Neural cell (in vitro differentiated cells): Measurements from ENCODE around the gene ADAD2. TPM values are rescaled to one million over a fixed set of nuclear protein-coding genes. Genes with fewer than 3 reads are reported as not detected.

ENCODE experiments used
- H2AFZ ChIP-seq: fragments of 200-600, 300-800 bp; sonication (generic), shearing (Covaris generic); 2 replicates; pipeline ENCODE4 v1.6.0; 2014; ENCODE audit warnings: low read depth, mild to moderate bottlenecking, antibody characterized with exemption, low read length, moderate library complexity
- H3F3A ChIP-seq: fragments of 200-600 bp; shearing (Covaris generic); 2 replicates; pipeline ENCODE4 v1.6.1; 2016; ENCODE audit warnings: mild to moderate bottlenecking, moderate library complexity, mixed read lengths, antibody characterized with exemption, low read length; ENCODE audit not compliant: insufficient read depth, poor library complexity, severe bottlenecking
- H3K27ac ChIP-seq: fragments of 200-600, 300-800 bp; sonication (generic), shearing (Covaris generic); 2 replicates; pipeline ENCODE4 v1.5.1; 2014; ENCODE audit warnings: mild to moderate bottlenecking, low read length, moderate library complexity
- H3K27me3 ChIP-seq: fragments of 300-800, 200-600 bp; sonication (generic), shearing (Covaris generic); 2 replicates; pipeline ENCODE4 v1.6.0; 2014; ENCODE audit warnings: mild to moderate bottlenecking, low read depth, low read length, moderate library complexity; ENCODE audit not compliant: insufficient read depth
- H3K36me3 ChIP-seq: fragments of 300-800, 200-600 bp; sonication (generic), shearing (Covaris generic); 2 replicates; pipeline ENCODE4 v1.5.1; 2014; ENCODE audit warnings: mild to moderate bottlenecking, antibody characterized with exemption, low read length, moderate library complexity; ENCODE audit not compliant: insufficient read depth
- H3K4me2 ChIP-seq: fragments of 300-800, 200-600 bp; sonication (generic), shearing (Covaris generic); 2 replicates; pipeline ENCODE4 v1.6.0; 2014; ENCODE audit warnings: mild to moderate bottlenecking, low read length
- H3K4me3 ChIP-seq: fragments of 300-800, 200-600 bp; sonication (generic), shearing (Covaris generic); 2 replicates; pipeline ENCODE4 v1.5.1; 2014; ENCODE audit warnings: mild to moderate bottlenecking, low read length, moderate library complexity
- H3K79me2 ChIP-seq: fragments of 200-600 bp; shearing (Covaris generic); replicated peaks from 2 replicates; pipeline ENCODE4 v1.6.0; 2014; ENCODE audit warnings: mild to moderate bottlenecking, low read length, moderate library complexity; ENCODE audit not compliant: insufficient read depth
- H3K9ac ChIP-seq: fragments of 300-800, 200-600 bp; sonication (generic), shearing (Covaris generic); 2 replicates; pipeline ENCODE4 v1.6.1; 2016; ENCODE audit warnings: mild to moderate bottlenecking, low read length, mixed read lengths
- H3K9me2 ChIP-seq: fragments of 200-600 bp; shearing (Covaris generic); 2 replicates; pipeline ENCODE4 v1.6.1; 2016; ENCODE audit warnings: mild to moderate bottlenecking, low read length, mixed read lengths; ENCODE audit not compliant: insufficient read depth
- H3K9me3 ChIP-seq: fragments of 200-600, 300-800 bp; sonication (generic), shearing (Covaris generic); 2 replicates; pipeline ENCODE4 v1.6.1; 2016; ENCODE audit warnings: mild to moderate bottlenecking, mixed run types, low read length, moderate library complexity, mixed read lengths
- H4K20me1 ChIP-seq: fragments of 200-600 bp; shearing (Covaris generic); 2 replicates; pipeline ENCODE4 v1.6.1; 2016; ENCODE audit warnings: mild to moderate bottlenecking, mixed run types; ENCODE audit not compliant: insufficient read depth
- EP300 ChIP-seq: fragments of 450-650 bp; conservative IDR thresholded peaks from 2 replicates; pipeline ENCODE4 v1.6.1; 2014; ENCODE audit warnings: antibody characterized with exemption, mild to moderate bottlenecking, moderate library complexity; ENCODE audit not compliant: poor library complexity, severe bottlenecking
- EZH2 ChIP-seq: fragments of 200-600, 300-800 bp; shearing (Covaris generic), sonication (generic); IDR thresholded peaks from 2 replicates; pipeline ENCODE4 v1.6.1; 2014; ENCODE audit warnings: antibody characterized with exemption, low read length, borderline replicate concordance, mild to moderate bottlenecking; ENCODE audit not compliant: insufficient read depth, poor library complexity, severe bottlenecking
- MXI1 ChIP-seq: fragments of 450-650 bp; conservative IDR thresholded peaks from 2 replicates; pipeline ENCODE4 v1.6.1; 2014; ENCODE audit warnings: antibody characterized with exemption, mild to moderate bottlenecking; ENCODE audit not compliant: poor library complexity, severe bottlenecking
- POLR2AphosphoS5 ChIP-seq: IDR thresholded peaks from 2 replicates; pipeline ENCODE4 v1.6.1; 2012
- RAD21 ChIP-seq: fragments of 450-650 bp; conservative IDR thresholded peaks from 2 replicates; pipeline ENCODE4 v1.6.1; 2014; ENCODE audit warnings: antibody characterized with exemption, mild to moderate bottlenecking, moderate library complexity
- REST ChIP-seq: IDR thresholded peaks from 2 replicates; pipeline ENCODE4 v1.6.1; 2012; ENCODE audit warnings: borderline replicate concordance
- SMC3 ChIP-seq: fragments of 450-650 bp; conservative IDR thresholded peaks from 2 replicates; pipeline ENCODE4 v1.6.1; 2014; ENCODE audit warnings: antibody characterized with exemption, mild to moderate bottlenecking, moderate library complexity; ENCODE audit not compliant: poor library complexity
- TAF1 ChIP-seq: IDR thresholded peaks from 2 replicates; pipeline ENCODE4 v1.6.1; 2012; ENCODE audit warnings: low read depth
- polyA plus RNA-seq: library from polyadenylated mRNA; depleted of rRNA; stranded (reverse); fragments of >200 nt; gene quantifications from 2 replicates; pipeline ENCODE4 v1.2.3, GENCODE V29; 2014
- TF ChIP-seq, protein P1 (sequence below): fragments of 450-650 bp; IDR thresholded peaks from 2 replicates; pipeline ENCODE4 v1.5.1; 2014; ENCODE audit warnings: antibody characterized with exemption, mild to moderate bottlenecking, moderate library complexity; ENCODE audit not compliant: poor library complexity, severe bottlenecking

Gene ADAD2
- polyA plus RNA-seq, 1 donor from 2014 or later = not detected

GRCh38 chr16:84237994-84238750 lies 47.2 kb downstream of the ADAD2 start:
- no peaks in the 10 kb centered on the region for H3K79me2 ChIP-seq
- no peak overlapping the region for H3K4me3 ChIP-seq
- no peak overlapping the region for H2AFZ ChIP-seq
- no peaks in the 10 kb centered on the region for H4K20me1 ChIP-seq
- H3K9me3 ChIP-seq = no peaks in the 10 kb centered on the region
- no peak overlapping the region for H3K9ac ChIP-seq
- H3F3A ChIP-seq = no peaks in the 10 kb centered on the region
- no peaks in the 10 kb centered on the region for H3K27me3 ChIP-seq
- H3K4me2 ChIP-seq = no peak overlapping the region
- H3K36me3 ChIP-seq = no peaks in the 10 kb centered on the region
- TF ChIP-seq SMC3 (no peak), POLR2AphosphoS5 (no peak), EZH2 (no peak), RAD21 (no peak), TAF1 (no peak), EP300 (no peak)
- no peak overlapping the region for H3K27ac ChIP-seq
- H3K9me2 ChIP-seq = no peaks in the 10 kb centered on the region

DNA sequence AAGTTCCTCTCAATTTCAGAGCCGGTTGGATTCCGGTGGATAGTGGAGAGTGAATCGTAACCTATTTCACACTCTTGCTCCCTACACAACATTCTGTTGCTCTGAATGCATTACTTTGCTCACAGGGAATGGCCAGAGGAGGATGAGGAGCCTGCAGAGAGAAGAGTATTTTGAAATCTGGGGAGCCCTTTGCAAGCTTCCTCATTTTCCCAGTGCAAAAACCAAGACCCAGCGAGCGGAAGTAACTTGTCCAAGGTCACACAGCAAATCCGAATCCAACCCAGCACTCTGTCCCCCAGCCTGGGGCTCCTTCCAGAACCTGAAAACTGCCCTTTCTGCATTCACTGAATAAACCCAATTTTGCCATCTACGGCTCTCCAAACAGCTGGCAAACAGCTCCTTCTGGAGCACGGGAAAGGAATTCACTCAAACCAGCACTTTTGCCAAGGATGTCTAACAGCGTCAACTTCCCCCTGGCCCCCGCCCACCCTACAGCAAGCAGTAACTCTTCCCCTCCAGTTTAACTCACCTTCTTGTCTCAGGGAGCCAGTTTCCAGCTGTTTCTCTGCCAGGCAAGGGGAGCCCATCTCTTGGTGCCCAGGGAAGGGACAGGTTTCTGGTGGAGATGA lies 48.3 kb downstream of the ADAD2 start:
- Histone ChIP-seq H3K27ac (no peak overlapping the region), H2AFZ (no peak overlapping the region), H3F3A (no peaks in the 10 kb centered on the region), H4K20me1 (no peaks in the 10 kb centered on the region), H3K79me2 (no peaks in the 10 kb centered on the region), H3K4me2 (no peak overlapping the region), H3K27me3 (no peaks in the 10 kb centered on the region), H3K9ac (no peak overlapping the region), H3K36me3 (no peaks in the 10 kb centered on the region), H3K9me3 (no peaks in the 10 kb centered on the region), H3K9me2 (no peaks in the 10 kb centered on the region), H3K4me3 (no peak overlapping the region)
- TF ChIP-seq POLR2AphosphoS5 (no peak), EP300 (no peak), MXI1 (no peak), SMC3 (no peak), RAD21 (no peak)
- TF ChIP-seq, protein P1, sequence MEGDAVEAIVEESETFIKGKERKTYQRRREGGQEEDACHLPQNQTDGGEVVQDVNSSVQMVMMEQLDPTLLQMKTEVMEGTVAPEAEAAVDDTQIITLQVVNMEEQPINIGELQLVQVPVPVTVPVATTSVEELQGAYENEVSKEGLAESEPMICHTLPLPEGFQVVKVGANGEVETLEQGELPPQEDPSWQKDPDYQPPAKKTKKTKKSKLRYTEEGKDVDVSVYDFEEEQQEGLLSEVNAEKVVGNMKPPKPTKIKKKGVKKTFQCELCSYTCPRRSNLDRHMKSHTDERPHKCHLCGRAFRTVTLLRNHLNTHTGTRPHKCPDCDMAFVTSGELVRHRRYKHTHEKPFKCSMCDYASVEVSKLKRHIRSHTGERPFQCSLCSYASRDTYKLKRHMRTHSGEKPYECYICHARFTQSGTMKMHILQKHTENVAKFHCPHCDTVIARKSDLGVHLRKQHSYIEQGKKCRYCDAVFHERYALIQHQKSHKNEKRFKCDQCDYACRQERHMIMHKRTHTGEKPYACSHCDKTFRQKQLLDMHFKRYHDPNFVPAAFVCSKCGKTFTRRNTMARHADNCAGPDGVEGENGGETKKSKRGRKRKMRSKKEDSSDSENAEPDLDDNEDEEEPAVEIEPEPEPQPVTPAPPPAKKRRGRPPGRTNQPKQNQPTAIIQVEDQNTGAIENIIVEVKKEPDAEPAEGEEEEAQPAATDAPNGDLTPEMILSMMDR = no peak

GRCh38 chr16:84239909-84240308 lies 49.0 kb downstream of the ADAD2 start, which contains the start of gene KCNG4:
KCNG4 (minus strand) TSS chr16:84240012; CDS start chr16:84237485, 2,527 bp downstream.
- no peak within 1 kb of the TSS for H3K27ac ChIP-seq
- H3K9me3 ChIP-seq = no peaks in the 10 kb centered on the region
- H3K4me2 ChIP-seq = no peak within 1 kb of the TSS
- no peaks in the 10 kb centered on the region for H3K27me3 ChIP-seq
- H3K9me2 ChIP-seq = no peaks in the 10 kb centered on the region
- H4K20me1 ChIP-seq = no peaks in the 10 kb centered on the region
- no peaks in the 10 kb centered on the region for H3K79me2 ChIP-seq
- H3K36me3 ChIP-seq = no peaks in the 10 kb centered on the region
- no peak within 1 kb of the TSS for H3K4me3 ChIP-seq
- H2AFZ ChIP-seq = no peak within 1 kb of the TSS
- H3F3A ChIP-seq = no peaks in the 10 kb centered on the region
- no peak for TF ChIP-seq EZH2
- no peak for TF ChIP-seq REST
- no peak for TF ChIP-seq MXI1
- no peak for TF ChIP-seq SMC3
- TF ChIP-seq POLR2AphosphoS5 = no peak
- TF ChIP-seq RAD21 = no peak
- no peak for TF ChIP-seq EP300
- TF ChIP-seq, protein P1 = no peak
- no peak for TF ChIP-seq TAF1
- H3K9ac ChIP-seq = no peak within 1 kb of the TSS
